NOMO-1 (cell line): ENCODE measurements around the gene AOC3.
"Not testable (repeated sequence)": the region's sequence is repeated elsewhere in the genome, so short reads cannot be mapped to it uniquely, and the experiment has no call there.

ENCODE experiments used
- DNase-seq, 2 experiments: peaks; one replicate each; lab custom pipeline; 2025; ENCODE audit not compliant: unreplicated experiment in 2 of 2; lab: John Stamatoyannopoulos, UW

Gene AOC3

DNA sequence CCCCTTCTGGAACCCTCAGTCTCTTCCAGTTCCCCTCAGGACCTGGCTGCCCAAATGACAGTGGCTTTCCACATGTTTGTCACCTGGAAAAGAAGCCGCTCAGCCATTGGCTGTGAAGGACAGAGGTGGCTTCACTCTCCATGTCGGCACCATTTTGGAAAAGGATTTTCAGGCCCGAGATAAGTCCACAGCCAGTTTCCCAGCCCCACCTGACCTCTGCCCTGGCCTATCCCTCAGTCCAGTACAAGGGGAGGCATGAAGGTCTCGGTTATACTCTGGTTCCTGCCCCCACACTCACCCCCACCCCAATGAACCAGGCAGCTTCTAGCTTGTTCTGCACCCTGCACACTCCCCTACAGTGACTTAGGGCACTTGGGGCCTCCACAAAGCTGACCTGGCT, 15.2 kb downstream of the AOC3 start:
- DNase-seq = no peak

DNA sequence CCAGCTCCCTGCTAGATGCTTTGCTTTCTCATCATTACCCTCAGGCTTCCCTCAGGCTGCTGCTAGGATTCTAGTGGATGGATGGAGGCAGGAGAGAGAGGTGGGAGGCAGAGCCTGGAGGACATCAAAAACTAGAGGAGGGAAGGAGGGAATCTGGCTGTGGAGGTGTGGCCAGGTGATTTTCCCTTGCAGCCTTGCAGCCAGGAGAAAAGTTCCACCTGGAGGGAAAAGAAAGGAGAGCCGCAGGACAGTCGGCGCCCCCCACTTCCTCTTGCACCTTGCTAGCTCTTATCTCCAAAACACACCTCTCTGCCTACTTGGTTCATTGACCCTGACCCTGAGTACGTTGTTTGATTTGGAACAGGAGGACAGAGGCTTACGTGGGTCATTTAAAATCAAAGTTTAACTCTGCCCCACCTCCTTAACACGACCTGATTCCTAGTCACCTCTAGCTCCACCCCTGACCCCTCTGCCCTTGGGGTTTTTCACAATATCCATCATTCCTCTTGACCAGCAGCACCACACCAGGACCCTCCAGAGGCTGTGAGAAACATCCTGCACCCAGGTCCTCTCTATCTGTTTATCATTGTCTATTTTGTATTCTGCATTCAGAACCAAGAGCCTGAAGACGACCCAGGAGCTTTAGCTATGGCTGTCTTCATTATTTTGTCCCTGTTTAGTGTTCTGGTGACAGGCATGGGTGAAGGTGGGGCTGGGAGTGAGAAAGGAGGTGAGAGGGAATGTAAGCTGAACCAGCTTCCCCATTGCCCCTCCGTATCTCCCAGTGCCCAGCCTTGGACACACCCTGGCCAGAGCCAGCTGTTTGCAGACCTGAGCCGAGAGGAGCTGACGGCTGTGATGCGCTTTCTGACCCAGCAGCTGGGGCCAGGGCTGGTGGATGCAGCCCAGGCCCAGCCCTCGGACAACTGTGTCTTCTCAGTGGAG, 15.9 kb downstream of the AOC3 start:
- DNase-seq = no peak

DNA sequence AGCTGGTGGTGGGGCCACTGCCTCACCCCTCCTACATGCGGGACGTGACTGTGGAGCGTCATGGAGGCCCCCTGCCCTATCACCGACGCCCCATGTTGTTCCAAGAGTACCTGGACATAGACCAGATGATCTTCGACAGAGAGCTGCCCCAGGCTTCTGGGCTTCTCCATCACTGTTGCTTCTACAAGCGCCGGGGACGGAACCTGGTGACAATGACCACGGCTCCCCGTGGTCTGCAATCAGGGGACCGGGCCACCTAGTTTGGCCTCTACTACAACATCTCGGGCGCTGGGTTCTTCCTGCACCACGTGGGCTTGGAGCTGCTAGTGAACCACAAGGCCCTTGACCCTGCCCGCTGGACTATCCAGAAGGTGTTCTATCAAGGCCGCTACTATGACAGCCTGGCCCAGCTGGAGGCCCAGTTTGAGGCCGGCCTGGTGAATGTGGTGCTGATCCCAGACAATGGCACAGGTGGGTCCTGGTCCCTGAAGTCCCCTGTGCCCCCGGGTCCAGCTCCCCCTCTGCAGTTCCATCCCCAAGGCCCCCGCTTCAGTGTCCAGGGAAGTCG, 16.8 kb downstream of the AOC3 start:
- DNase-seq = not testable (repeated sequence)

DNA sequence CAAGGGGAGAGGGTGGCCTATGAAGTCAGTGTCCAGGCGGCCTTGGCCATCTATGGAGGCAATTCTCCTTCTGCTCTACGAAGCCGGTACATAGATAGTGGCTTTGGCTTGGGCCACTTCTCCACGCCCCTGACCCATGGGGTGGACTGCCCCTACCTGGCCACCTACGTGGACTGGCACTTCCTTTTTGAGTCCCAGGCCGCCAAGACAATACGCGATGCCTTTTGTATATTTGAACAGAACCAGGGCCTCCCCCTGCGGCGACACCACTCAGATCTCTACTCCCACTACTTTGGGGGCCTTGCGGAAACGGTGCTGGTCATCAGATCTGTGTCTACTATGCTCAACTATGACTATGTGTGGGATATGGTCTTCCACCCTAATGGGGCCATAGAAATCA, 17.3 kb downstream of the AOC3 start:
- DNase-seq = no peak

DNA sequence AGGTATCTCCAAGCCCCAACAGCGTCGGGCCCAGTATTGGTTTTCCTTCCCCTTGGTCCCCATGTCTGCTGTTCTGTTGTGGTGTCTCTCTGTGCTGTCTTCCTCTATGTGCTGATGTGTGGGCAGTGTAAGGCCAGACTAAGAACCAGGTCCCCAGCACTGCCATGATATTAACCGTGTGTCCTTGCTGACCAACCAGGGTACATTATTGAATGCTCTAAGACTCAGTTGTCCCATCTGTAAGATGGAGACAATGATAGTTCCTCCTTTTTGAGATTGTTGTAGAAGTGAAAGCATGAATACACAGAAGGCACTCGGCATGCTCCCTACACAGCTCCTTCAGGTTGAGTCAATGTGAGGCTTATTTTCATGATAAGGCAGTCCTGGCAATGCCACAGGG, 20.6 kb downstream of the AOC3 start:
- DNase-seq = no peak

DNA sequence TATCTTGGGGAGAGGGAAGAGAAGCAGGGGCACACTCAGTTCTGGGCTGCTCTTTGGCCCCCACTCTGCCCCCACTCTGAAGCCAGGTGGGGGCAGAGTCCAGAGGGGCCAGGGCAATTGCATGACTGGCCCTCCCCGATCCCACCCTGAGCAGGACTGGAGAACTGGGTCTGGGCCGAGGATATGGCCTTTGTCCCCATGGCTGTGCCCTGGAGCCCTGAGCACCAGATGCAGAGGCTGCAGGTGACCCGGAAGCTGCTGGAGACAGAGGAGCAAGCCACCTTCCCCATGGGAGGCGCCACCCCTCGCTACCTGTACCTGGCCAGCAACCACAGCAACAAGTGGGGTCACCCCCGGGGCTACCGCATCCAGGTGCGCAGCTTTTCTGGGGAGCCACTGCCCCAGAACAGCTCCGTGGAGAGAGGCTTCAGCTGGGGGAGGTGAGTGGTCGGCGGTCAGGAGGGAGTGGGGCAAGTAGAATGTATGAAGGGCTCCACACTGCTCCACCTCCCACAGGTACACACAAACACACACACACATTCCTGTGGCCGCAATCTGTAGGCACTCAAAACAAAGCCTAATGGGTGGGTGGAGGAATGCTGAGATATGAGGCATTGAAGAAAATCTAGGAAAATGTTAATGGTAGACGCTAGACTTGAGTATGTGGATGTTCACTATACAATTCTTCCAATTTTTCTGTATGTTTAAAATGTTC, 21.4 kb downstream of the AOC3 start:
- no peak for DNase-seq

DNA sequence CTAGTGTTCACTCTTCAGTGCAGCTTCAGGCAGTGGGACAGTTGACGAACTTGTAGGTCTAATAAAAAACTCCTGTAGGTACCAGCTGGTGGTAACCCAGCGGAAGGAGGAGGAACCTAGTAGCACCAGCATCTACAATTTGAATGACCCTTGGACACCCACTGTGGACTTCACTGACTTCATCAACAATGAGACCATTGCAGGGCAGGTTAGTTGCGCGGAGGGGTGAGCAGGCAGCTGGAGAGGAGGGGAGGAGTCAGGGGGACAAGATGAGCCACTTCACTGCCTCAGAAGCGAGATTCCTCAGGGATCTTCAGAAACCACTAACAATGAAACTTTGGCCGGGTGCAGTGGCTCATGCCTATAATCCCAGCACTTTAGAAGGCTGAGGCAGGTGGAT, 22.3 kb downstream of the AOC3 start:
- DNase-seq = no peak

DNA sequence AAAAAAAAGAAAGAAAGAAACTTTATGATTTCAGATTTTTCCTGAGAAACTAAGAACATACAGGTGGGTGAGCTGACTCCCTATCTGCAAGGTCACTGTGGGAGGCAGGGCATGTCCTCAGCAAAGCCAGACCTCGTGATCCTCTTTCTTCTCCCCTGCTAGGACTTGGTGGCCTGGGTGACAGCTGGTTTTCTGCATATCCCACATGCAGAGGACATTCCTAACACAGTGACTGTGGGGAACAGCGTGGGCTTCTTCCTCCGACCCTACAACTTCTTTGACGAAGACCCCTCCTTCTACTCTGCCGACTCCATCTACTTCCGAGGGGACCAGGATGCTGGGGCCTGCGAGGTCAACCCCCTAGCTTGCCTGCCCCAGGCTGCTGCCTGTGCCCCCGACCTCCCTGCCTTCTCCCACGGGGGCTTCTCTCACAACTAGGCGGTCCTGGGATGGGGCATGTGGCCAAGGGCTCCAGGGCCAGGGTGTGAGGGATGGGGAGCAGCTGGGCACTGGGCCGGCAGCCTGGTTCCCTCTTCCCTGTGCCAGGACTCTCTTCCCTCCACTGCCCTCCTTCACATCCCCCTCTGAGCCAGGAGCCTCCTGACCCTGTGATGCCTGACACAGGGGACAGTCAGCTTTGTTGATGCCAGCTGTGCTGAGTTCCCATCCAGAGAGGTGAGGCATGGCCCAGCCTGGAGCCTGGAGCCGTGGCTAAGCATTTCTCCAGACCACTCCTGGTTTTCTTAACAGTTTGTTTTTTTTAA, 23.1 kb downstream of the AOC3 start:
- DNase-seq = not testable (repeated sequence)

DNA sequence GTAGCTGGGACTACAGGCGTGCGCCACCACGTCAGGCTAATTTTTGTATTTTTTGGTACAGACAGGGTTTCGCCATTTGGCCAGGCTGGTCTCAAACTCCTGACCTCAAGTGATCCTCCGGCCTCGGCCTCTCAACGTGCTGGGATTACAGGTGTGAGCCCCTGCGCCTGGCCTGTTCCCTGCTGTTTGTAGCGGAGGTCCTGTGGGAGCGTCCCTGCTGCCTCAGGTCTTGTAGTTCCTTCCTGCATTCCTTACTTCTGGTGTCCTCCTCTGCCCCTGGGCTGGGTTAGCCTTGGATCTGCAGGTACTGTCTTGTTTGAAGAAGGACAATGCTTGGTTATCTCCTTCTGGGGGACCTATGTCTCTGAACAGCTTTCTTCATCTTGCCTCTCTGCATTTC, 26.0 kb downstream of the AOC3 start:
- DNase-seq = no peak

DNA sequence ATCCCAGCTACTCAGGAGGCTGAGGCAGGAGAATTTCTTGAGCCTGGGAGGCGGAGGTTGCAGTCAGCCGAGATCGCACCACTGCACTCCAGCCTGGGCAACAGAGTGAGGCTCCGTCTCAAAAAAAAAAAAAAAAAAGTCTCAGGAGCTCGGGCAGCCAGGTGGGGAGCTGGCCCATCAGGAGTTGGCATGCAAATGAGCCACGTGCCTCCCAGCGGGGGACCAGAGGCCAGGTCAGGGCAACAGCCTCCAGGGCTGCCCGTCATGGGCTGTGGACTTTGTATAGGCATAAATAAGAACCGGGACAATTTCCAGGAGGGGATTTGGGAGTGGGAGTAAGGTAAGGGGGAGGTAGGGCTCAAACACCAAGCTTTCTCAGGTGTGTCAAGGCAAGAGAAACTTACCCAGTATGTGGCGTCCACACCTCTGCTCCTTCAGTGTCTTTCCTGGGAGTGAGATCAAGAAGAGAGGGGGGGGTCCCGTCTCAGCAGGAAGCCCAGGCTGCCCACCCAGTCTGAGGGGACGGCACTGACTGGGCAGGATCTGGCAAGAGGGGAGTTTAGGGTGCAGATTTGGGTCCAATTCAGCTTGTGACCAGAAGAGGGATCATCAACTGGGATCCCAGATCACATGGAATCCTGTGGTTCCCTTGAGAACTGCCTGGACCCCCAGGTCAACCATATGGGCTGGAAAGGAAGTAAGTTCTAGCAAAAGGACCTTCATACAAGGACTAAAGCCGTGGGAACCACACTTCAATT, 27.3 kb downstream of the AOC3 start:
- no peak for DNase-seq

DNA sequence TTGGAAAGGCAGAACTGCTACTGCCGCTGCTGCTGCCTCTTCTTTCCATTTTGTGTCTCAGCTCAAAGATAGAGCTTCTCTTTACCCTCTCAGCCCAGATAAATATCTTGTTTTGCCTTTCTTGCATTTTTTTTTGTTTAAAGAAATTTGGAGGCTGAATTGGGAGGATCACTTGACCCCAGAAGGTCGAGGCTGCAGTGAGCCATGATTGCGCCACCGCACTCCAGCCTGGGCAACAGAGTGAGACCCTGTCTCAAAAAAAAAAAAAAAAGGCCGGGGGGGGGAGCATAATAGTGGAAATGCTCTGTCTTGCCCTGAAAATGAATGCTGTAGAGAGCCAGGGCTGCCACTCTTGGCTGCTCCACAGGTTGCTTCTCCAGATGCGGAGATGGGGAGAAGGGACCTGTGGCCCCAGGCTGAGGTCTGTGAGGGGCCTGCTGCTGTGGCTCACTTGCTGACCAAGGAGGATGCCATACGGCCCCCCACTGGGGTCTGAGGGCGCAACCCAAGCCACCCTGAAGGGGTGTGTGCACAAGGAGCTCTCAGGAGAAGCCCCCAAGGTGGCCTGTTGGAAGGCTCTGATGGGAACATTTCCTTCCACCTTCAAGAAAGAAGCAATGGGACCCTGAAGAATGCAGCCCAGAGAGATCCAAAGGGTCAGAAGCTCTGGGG, 28.1 kb downstream of the AOC3 start:
- no peak for DNase-seq

DNA sequence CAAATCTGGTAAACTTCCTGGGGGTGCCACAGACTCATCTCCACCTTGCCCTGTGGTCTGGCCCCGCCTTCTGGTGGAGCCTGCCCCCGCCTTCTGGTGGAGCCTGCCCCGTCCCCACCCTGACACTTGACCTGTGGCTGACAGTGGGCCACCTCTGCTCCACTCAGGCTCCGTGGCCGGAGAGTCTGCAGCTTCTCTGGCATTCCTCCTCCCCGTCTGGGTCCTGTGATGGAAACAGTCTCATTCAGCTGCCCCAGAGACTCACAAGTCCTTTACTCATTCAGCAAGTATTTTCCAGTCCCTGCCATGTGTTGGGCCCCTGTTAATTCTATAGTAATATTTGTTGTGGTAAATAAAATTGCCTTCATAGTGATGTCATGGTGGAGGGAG, 28.6 kb downstream of the AOC3 start:
- no peak for DNase-seq

DNA sequence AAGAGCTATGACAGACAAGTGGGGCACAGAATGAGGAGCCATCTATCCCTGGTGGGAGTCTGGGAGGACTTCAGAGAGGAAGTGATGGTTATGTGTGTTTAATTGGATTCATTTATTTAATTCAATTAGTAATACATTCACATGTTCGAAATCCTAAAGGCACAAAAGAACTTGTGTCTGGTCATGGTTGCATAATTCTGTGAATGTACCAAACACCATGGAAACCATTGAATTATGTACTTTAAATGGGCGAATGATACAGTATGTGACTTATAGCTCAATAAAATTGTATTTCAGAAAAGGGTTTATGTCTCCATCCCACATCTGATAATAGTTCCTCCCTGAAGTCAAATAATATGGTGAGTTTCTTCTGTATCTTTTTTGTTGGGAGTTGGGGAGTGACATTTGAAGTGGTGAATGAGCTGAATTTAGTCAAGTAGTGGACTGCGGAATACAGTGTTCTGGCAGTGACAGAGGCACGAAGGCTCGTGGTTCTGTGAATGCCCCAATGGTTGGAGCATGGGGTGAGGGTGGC, 29.8 kb downstream of the AOC3 start:
- DNase-seq = no peak

DNA sequence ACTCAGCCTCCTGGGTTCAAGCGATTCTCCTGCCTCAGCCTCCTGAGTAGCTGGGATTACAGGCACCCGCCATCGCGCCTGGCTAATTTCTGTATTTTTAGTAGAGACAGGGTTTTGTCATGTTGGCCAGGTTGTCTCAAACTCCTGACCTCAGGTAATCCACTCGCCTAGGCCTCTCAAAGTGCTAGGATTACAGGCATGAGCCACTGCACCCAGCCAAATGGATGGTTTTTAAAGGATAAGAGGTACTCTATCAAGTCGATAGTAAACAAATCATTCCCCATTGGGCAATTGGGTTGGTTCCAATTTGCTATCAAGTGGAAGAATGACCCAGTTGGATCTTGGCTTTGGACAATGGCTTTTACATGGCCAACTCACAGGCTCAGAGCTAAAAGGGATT, 30.7 kb downstream of the AOC3 start:
- not testable (repeated sequence) for DNase-seq

DNA sequence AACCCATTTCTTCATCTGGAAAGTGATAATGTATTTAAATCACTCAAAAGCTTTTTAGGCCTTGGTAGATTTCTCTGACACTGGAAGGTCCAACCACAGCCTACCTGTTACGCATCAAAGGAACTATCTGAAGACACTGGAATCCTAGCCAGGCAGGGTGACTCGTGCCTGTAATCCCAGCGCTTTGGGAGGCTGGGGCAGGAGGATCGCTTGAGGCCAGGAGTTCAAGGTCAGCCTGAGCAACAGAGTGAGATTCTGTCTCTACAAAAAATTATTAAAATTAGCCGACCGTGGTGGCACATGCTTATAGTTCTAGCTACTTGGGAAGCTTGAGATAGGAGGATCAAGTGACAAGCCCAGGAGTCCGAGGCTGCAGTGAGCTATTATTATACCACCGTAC, 31.2 kb downstream of the AOC3 start:
- DNase-seq = no peak

DNA sequence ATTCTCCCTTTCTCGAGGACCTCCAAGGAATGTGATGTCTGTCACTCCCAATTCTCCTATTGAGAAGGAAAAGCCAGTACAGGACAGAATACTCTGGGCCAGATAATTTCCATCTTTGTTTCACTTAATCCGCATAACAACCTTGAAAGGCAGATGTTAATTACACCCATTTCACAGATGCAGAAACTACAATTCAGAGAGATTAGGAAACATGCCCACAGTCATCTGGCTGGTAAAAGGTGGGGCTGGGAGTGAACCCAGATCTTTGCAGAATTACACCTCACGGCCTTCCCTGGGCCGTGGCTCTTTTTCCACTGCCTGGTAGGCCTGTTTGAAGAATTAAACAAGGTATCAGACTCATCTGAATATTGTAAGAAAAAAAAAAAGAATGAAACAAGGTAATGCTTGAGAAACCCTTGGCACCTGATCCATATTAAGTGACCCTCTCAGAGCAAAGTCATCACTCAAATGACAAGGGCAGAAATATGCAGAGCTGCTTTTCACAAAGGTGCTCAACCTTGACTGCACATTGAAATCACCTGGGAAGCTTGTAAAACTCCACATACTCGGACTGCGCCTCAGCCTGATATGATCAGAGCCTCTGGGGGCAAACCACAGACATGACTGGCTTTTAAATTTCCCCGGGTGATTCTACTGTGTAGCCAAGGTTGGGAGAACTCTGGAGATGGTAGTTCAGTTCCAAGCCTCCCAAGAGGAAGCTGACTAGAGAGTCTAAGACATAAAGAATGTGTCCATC, 33.0 kb downstream of the AOC3 start:
- no peak for DNase-seq

DNA sequence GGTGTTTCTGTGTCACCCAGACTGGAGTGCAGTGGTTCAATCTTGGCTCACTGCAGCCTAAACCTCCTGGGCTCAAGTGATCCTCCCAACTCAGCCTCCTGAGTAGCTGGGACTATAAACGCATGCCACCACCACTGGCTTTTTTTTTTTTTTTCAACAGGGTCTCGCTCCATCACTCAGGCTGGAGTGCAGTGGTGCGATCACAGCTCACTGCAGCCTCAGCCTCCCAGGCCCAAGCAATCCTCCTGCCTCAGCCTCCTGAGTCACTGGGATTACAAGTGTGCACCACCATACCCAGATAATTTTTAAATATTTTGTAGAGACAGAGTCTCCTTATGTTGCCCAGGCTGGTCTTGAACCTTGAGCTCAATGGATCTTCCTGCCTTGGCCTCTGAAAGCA, 34.8 kb downstream of the AOC3 start:
- DNase-seq = not testable (repeated sequence)

DNA sequence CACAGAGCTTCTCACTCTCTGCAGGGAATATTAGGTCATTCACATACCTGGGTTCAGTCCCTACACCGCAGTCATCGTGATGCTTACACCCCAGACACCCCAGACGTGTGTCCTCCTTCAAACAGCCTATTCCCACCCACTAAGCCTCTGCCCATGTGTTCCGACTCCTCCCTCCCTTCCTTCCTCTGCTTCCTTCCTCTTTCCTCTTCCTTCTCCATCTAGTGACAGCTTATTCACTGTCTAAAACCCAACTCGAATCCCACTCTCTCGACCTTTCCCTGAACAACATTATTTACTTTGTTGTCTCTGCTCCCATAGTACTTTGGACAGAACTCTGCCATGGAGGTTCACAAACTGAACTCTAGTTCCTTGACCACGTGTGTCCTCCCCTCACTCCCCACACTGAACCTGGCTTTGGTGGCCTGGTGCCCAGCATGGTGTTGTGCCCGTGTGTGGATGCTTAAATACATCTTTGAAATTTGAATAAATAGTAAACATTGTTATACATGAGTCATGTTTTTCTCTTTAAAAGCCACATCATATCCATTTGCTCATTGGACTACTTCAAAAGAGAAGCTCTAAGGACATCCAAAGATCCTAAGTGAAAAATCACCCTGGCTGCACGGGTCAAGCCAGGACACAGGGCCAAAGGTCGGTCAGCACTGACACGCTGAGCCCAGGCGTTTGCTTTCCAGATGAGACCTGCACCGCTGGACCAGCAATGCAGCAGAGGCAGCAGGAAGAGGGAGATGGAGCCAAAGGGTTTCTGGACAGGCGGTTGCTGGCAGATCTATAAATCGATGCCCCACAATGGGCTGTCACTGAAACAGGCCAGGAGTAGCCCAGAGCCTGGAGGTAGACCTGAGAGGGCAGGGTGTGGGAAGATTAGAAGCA, 35.5 kb downstream of the AOC3 start:
- DNase-seq = peak in 1 of 2 experiments; percentile 39
